Loucy (cell line): Measurements from ENCODE around the gene SPATA25.

Experiments used
- CTCF ChIP-seq: fragments of 200-600 bp; sonication (generic); conservative IDR thresholded peaks from 2 replicates; pipeline ENCODE4 v1.5.1; 2014; ENCODE audit warnings: mild to moderate bottlenecking, antibody characterized with exemption, low read length
- EZH2phosphoT487 ChIP-seq: fragments of 200-600 bp; IDR thresholded peaks from 2 replicates; pipeline ENCODE4 v1.6.1; 2018; ENCODE audit warnings: antibody characterized with exemption, mild to moderate bottlenecking, moderate library complexity, borderline replicate concordance

GRCh38 chr20:45918779-45919537, 31.5 kb upstream of the SPATA25 start:
- TF ChIP-seq CTCF (no peak), EZH2phosphoT487 (no peak)
